ENCODE results near the gene EFEMP1.

- TF ChIP-seq CTCF (IDR thresholded peaks at IDR 0.05 in 2 of 3, conservative IDR thresholded peaks at IDR 0.05 in 1 of 3; ENCODE audit: control insufficient read depth in 2 of 3, extremely low read depth in 1 of 3, insufficient read depth in 1 of 3, low read depth in 3 of 3, low read length in 3 of 3) = no peak
- no peak for TF ChIP-seq TAF1 (IDR thresholded peaks at IDR 0.05; ENCODE audit: borderline replicate concordance, low read depth, low read length)
- no peak for TF ChIP-seq USF2 (IDR thresholded peaks at IDR 0.05; ENCODE audit: borderline replicate concordance, low read depth, low read length)
- no peak for TF ChIP-seq POLR2AphosphoS5 (IDR thresholded peaks at IDR 0.05; ENCODE audit: low read length)
- TF ChIP-seq IRF3 (IDR thresholded peaks at IDR 0.05) = no peak
- TF ChIP-seq HDAC2 (IDR thresholded peaks at IDR 0.05) = no peak
Observed at GRCh38 chr2:55923982-55924321, 370 bp upstream of the EFEMP1 start.
